Measurements from ENCODE around the gene OR2V1.
"Not testable (repeated sequence)": the region's sequence is repeated elsewhere in the genome, so short reads cannot be mapped to it uniquely, and the experiment has no call there.

The OR2V1 gene

DNA sequence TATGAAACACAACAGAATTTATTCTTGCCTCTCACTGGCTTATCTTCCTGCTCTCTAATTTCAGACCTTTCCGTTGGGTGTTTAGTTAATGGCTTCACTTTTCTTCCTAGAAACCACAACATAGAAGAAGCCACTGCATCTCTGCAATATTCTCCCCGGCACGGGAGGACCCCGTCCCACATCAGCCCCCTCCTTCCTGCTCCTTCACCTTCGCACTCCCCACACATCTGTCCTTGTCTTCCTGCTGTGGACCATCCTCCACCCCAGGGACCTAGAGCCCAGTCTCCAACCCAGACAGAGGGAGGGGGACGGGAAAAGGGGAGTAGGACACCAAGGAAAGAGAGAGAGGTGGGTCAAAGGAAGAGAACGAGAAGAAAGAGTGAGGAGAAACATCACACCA is 1.4 kb downstream of the OR2V1 start:
- DNase-seq (ENCODE audit: extremely low read depth in 1 of 2, low read depth in 1 of 2) = no peak

DNA sequence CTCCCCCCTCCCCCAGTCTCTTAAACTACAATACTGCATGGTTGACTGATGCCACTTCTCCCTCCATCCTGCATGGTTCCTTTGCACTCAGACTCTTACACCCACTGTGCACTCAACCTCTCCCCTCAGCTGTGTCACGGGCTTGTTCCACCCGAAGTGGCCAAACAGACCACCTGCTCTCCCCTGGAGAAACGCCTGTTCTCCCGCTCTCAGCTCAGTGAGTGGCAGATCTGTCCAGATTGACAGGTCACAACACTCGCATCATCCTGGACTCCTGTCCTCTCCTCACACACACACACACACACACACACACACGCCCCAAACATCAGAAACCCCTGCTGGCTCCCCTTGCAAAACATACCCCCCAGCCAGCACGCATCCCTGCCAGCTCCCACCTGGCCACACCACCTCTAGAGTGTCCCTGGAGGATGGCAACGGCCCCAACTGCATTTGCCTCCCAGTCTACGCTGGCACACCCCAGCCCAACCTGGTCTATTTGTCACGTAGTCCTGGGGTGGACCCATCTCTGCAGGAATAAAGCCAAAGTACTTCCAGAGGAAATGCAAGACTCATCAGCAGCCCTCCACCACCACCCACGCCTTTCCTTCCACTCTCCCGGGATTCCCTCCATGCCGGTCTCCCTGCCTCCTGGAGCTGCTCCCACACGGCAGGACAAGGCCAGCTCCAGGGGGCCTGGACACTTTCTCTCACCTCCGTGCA is 2.9 kb downstream of the OR2V1 start:
- no peak for DNase-seq (ENCODE audit: extremely low read depth in 1 of 2, low read depth in 1 of 2)

DNA sequence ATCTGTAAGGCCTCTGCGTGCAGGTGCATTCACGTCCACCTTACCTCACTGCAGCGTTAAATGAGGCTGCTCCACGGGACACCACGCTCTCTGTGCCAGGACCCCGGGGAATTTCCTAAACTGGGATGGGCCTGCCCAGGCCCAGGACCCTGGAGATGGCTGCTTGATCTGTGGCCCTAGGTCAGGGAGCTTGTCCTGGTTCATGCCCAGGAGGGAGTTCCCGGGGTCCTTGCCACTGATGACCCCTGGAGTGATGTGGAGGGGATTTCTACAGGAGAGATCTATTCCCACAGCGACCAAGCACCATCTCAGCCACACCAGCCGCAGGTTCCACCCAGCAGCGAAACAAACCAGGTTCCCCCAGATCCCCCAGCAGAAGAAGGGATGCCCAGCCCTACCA is 3.5 kb downstream of the OR2V1 start:
- no peak for DNase-seq (ENCODE audit: extremely low read depth in 1 of 2, low read depth in 1 of 2)

DNA sequence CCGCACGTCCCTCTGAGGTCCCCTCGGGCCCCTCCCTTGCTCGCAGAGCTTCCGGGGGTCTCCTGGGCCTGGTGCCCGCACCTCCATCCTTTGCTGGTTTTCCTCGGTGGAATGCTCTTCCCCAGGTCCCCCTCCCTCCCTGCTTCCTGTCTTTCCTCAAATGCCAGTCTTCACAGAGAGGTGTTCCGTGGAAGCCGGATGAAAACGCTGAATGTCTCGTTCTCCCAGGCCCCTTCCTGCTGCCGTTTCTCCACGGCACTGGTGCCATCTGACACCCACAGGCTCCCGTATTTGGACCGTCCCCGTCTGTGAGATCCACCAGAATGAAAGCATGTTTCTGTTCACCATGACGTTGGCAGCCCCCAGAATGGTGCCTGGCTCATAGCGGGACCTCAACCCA is 4.1 kb downstream of the OR2V1 start:
- no peak for DNase-seq (ENCODE audit: extremely low read depth in 1 of 2, low read depth in 1 of 2)

DNA sequence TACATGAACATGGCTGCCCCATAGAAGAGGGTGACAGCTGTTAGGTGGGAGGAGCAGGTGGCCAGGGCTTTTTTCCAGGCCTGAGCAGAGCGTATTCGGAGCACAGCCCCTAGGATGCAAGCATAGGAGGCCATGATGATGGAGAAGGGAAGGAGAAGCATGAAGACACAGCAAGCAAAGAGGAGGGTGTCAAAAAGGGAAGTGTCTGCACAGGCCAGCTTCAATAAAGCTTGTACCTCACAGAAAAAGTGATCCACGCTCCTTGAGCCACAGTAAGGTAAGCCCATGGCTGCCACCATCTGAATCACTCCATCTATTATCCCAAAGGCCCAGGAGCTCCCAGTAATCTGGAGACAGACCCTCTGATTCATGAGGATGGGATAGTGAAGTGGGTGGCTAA is 6.4 kb downstream of the OR2V1 start:
- DNase-seq (ENCODE audit: extremely low read depth in 1 of 2, low read depth in 1 of 2) = no peak

DNA sequence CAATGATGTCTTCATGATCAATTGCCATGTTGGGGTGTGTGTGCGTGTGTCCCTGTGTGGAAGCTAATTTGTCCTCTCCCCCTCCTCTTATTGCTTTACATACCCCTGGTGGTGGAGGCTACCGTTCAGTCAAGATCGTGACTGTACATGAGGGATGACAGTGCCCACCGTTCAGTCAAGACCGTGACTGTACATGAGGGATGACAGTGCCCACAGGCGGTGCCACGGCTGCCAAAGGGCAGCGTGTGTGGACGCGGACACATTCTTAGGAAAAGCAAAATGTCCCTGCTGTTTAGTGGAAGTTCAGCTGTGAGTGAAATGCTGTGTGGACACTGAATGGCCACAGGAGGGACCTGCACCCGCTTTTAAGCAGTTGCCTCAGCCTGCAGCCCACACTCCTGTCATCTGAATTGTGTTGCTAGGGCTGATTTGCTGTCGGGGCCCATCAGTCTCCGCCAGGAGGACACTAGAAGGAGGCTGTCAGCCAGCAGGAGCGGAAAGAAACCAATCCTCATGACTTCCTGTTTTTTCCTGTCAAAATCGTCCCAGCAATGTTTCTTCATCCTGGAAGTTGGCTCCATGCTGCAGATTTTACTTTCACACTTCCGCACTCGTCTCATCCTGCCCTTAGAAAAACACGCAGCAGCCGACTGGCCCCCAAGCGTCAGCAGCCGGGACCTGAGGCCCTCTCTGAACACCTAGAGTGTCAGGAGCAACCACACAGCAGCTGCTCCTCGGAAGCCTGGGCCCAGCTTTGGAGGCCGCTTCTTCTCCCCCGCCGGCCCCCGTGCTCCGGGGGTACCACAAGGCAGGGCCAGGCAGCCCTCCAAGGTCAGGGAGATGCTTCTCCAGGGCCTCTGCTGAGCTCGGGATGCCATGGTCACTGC is 9.1 kb downstream of the OR2V1 start:
- DNase-seq (ENCODE audit: extremely low read depth in 1 of 2, low read depth in 1 of 2) = no peak

DNA sequence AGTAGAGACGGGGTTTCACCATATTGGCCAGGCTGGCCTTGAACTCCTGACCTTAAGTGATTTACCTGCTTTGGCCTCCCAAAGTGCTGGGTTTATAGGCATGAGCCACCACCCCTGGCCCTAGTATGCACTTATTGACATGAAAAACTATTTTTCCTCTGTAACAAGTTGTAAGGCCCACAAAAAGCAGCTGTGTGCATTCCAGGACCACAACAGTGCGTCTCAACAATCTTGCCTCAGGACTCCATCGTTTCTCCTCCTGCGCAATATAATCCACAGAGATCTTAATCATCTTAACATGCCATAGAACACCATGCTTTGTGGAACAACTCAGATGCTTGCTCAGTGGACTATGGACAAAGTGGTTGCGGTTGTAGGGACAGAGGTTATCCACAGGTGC is 10.2 kb downstream of the OR2V1 start:
- DNase-seq (ENCODE audit: extremely low read depth in 1 of 2, low read depth in 1 of 2) = no peak

DNA sequence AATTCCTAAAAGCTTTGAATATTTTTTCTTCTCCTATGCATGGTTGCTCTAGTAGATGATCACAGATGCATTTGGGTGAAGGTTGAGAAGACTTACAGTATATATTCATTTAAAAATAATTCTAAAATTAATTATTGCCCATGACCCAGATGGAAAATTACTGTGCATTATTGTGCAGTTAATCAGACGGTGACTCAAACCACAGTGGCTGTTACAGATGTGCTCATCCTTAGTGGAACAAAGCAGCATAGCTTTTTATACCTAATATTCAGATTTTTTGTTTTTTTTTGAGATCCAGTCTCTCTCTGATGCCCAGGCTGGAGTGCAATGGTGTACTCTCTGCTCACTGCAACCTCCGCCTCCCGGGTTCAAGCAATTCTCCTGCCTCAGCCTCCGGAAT is 10.7 kb downstream of the OR2V1 start:
- DNase-seq (ENCODE audit: extremely low read depth in 1 of 2, low read depth in 1 of 2) = no peak

GRCh38 chr5:181119105-181119504 is 11.9 kb downstream of the OR2V1 start:
- DNase-seq (ENCODE audit: extremely low read depth in 1 of 2, low read depth in 1 of 2) = no peak

DNA sequence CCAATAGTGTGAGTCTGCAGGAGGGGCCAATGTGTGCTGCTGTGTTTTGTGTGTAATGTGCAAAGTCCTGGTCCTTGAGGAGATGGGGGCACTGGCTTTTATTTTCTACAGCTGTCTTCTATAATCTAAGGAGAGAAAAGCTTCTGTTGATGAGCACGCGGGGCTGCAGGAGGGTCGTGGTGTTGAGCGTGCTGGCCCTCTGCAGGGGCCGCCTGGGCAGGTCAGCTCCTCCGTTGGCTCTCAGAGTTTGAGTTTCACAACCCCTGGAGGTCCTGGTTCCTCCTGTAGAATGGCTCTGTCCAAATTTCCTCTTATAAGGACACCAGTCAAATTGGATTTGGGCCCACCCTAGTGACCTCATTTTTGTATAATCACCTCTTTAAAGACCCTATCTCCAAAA is 12.6 kb downstream of the OR2V1 start:
- no peak for DNase-seq (ENCODE audit: extremely low read depth in 1 of 2, low read depth in 1 of 2)

GRCh38 chr5:181114844-181115778 is 15.9 kb downstream of the OR2V1 start:
- no peak for DNase-seq (ENCODE audit: extremely low read depth in 1 of 2, low read depth in 1 of 2)

DNA sequence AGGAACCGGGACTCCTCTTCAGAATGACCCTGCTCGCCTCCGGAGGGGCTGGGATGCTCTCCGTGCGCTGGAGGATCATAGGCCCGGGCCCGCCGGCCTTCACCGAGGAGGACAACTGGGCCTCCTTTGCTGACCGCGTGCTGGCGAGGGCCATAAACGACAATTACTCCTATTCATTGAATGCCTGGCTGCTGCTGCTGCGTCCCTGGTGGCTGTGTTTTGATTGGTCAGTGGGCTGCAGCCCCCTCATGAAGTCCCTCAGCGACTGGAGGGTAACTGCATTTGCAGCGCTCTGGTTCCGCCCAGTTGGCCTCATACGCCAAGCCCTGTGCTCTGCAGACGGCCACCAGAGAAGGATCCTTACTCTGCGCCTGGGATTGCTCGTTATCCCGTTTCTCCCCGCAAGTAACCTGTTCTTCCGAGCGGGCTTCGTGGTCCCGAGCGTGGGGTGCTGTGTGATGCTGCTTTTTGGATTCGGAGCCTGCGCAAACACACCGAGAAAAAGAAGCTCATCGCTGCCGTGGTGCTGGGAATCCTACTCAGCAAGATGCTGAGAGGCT is 16.6 kb downstream of the OR2V1 start:
- no peak for DNase-seq (ENCODE audit: extremely low read depth in 1 of 2, low read depth in 1 of 2)

DNA sequence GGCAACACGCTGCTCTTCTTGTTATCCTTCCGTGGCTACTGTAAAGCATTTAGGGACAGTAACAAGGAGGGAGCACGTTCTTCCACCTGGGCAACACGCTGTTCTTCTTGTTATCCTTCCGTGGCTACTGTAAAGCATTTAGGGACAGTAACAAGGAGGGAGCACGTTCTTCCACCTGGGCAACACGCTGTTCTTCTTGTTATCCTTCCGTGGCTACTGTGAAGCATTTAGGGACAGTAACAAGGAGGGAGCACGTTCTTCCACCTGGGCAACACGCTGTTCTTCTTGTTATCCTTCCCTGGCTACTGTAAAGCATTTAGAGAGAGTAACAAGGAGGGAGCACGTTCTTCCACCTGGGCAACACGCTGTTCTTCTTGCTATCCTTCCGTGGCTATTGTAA is 17.4 kb downstream of the OR2V1 start:
- not testable (repeated sequence) for DNase-seq (ENCODE audit: extremely low read depth in 1 of 2, low read depth in 1 of 2)

DNA sequence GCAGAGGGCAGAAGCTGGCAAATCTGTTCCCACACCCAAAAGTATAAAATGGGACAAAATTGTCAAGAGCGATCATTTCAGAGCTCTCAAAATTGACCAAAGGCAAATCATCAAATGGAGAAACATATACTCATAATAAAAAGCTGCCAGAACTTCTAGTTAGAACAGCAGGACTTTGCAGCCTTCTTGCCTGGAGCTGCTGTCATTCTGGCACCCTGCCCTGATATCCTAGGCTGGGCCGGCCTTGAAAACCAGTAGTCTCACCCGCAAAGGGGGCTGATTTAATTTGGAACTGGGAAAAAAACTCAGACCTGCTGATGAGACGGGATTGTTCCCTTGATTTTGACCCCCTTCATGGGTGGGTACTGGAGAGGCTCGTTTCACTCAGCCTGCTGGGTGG is 18.5 kb downstream of the OR2V1 start:
- no peak for DNase-seq (ENCODE audit: extremely low read depth in 1 of 2, low read depth in 1 of 2)

DNA sequence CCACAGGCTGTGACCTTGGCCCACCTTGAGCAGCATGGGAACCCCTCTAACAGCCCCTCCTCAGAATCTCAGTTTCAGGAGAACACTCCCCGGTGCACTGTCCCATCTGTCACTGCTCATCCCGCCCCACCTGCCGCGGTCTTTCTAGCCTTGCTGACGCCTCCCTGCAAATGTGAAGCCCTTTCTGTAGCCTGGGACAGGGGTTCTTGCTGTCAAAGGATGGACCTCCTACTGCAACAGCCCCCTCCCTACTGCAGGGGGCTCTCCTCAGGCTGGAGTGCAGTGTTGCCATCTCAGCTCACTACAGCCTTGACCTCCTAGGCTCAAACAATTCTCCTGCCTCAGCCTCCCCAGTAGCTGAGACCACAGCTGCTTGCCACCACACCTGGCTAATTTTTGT is 20.0 kb downstream of the OR2V1 start:
- DNase-seq (ENCODE audit: extremely low read depth in 1 of 2, low read depth in 1 of 2) = no peak

- DNase-seq (ENCODE audit: extremely low read depth in 1 of 2, low read depth in 1 of 2) = no peak
These were observed 21.4 kb downstream of the OR2V1 start for GRCh38 chr5:181109489-181110013.

GRCh38 chr5:181108578-181109165 is 22.3 kb downstream of the OR2V1 start:
- no peak for DNase-seq (ENCODE audit: extremely low read depth in 1 of 2, low read depth in 1 of 2)

DNA sequence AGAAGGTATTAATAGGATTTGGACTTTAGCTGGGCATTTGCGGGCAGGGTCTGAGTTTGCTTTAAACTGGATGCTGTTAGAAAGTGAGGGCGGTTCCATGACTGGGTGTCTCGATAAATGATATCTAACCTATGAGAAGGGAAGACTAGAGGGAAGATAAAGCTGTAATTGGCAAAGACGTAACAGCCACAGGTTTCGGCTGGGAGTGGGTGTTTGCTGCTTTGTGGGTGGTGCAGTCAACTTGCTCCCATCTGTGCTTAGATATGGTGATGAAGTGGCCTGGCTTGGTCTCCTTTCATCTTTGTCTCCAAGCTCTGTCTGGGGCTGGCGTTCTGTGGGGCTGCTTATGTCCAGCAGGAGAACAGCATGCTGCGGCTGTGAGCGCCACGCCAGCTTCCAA is 23.3 kb downstream of the OR2V1 start:
- DNase-seq (ENCODE audit: extremely low read depth in 1 of 2, low read depth in 1 of 2) = no peak

- no peak for DNase-seq (ENCODE audit: extremely low read depth in 1 of 2, low read depth in 1 of 2)
These were observed 25.5 kb downstream of the OR2V1 start for GRCh38 chr5:181105391-181106025.

Data from stimulated activated CD8-positive, alpha-beta memory T cell treated with anti-CD3 and anti-CD28 coated beads, Interleukin-7, amount 100 ng/mL, for 48 hours (primary cell).